ENCODE results near the gene MT1F.

MT1F gene

GRCh38 chr16:56625140-56625942, 32.4 kb upstream of the MT1F start, which contains the start of gene MT1E:
MT1E (plus strand) TSS chr16:56625781; CDS start chr16:56625852, 71 bp downstream.
- DNase-seq (ENCODE audit: low read depth in 3 of 3, low spot score in 1 of 3) = peak in 1 of 3 donors; percentile 59

GRCh38 chr16:56625943-56626654, 31.7 kb upstream of the MT1F start:
- no peak for DNase-seq (ENCODE audit: low read depth in 3 of 3, low spot score in 1 of 3)

GRCh38 chr16:56626685-56627084, 31.1 kb upstream of the MT1F start:
- no peak for DNase-seq (ENCODE audit: low read depth in 3 of 3, low spot score in 1 of 3)

GRCh38 chr16:56628486-56629350, 29.0 kb upstream of the MT1F start:
- DNase-seq (ENCODE audit: low read depth in 3 of 3, low spot score in 1 of 3) = no peak

GRCh38 chr16:56629531-56629930, 28.2 kb upstream of the MT1F start:
- DNase-seq (ENCODE audit: low read depth in 3 of 3, low spot score in 1 of 3) = no peak

GRCh38 chr16:56630134-56630533, 27.6 kb upstream of the MT1F start:
- DNase-seq (ENCODE audit: low read depth in 3 of 3, low spot score in 1 of 3) = no peak

GRCh38 chr16:56631197-56631596, 26.6 kb upstream of the MT1F start:
- DNase-seq (ENCODE audit: low read depth in 3 of 3, low spot score in 1 of 3) = no peak

GRCh38 chr16:56631832-56632155, 26.0 kb upstream of the MT1F start:
- DNase-seq (ENCODE audit: low read depth in 3 of 3, low spot score in 1 of 3) = no peak

GRCh38 chr16:56632156-56632847, 25.5 kb upstream of the MT1F start, which contains the start of gene MT1M:
MT1M (plus strand) TSS chr16:56632659; CDS start chr16:56632732, 73 bp downstream.
- no peak for DNase-seq (ENCODE audit: low read depth in 3 of 3, low spot score in 1 of 3)

- DNase-seq (ENCODE audit: low read depth in 3 of 3, low spot score in 1 of 3) = no peak
These were observed 24.9 kb upstream of the MT1F start for GRCh38 chr16:56632848-56633365.

GRCh38 chr16:56633535-56633934, 24.2 kb upstream of the MT1F start:
- no peak for DNase-seq (ENCODE audit: low read depth in 3 of 3, low spot score in 1 of 3)

GRCh38 chr16:56634715-56635440, 22.9 kb upstream of the MT1F start:
- no peak for DNase-seq (ENCODE audit: low read depth in 3 of 3, low spot score in 1 of 3)

GRCh38 chr16:56635441-56635967, 22.3 kb upstream of the MT1F start:
- no peak for DNase-seq (ENCODE audit: low read depth in 3 of 3, low spot score in 1 of 3)

- no peak for DNase-seq (ENCODE audit: low read depth in 3 of 3, low spot score in 1 of 3)
These were observed 20.9 kb upstream of the MT1F start for GRCh38 chr16:56636616-56637413.

GRCh38 chr16:56637814-56638750, 19.7 kb upstream of the MT1F start, which contains the start of gene MT1A:
MT1A (plus strand) TSS chr16:56638666; CDS start chr16:56638739, 73 bp downstream.
- DNase-seq (ENCODE audit: low read depth in 3 of 3, low spot score in 1 of 3) = no peak

GRCh38 chr16:56639045-56639444, 18.7 kb upstream of the MT1F start:
- DNase-seq (ENCODE audit: low read depth in 3 of 3, low spot score in 1 of 3) = no peak

GRCh38 chr16:56640076-56640475, 17.7 kb upstream of the MT1F start:
- no peak for DNase-seq (ENCODE audit: low read depth in 3 of 3, low spot score in 1 of 3)

GRCh38 chr16:56641166-56641565, 16.6 kb upstream of the MT1F start:
- no peak for DNase-seq (ENCODE audit: low read depth in 3 of 3, low spot score in 1 of 3)

All from stimulated activated CD4-positive, alpha-beta T cell treated with anti-CD3 and anti-CD28 coated beads, TNF-alpha, amount 100 ng/mL, for 1 hour (primary cell).